C1 segment of cervical spinal cord (tissue), 14 donors: Measurements from ENCODE around the gene RNLS.
"Not testable (repeated sequence)": the region's sequence is repeated elsewhere in the genome, so short reads cannot be mapped to it uniquely, and the experiment has no call there.

Source experiments
- DNase-seq, 14 donors: peaks; one replicate each; lab custom pipeline; 2025; lab: John Stamatoyannopoulos, UW

RNLS gene

DNA sequence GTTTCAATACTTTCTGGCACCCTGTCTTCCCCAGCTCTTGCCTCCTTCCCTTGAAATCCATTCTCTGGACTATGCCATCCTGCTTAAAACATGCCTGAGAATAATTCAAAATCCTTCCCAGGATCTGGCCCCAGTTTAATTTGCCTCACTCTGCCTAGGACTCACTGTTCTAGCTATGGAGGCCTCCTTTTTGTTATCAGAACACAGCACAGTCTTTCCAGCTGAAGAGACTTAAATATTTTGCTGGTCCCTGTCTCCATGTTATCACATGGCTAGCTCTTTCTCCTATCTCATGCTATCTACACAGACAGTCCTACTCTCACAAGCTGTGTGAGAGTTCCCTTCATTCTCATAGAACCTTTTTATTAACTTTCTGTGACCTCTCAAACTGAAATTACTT lies 194.8 kb downstream of the RNLS start:
- DNase-seq = peak in 1 of 14 donors; percentile 59

GRCh38 chr10:88386821-88387773 lies 196.0 kb downstream of the RNLS start:
- DNase-seq = peak in 9 of 14 donors; percentile 1 to 98 (median 11)

DNA sequence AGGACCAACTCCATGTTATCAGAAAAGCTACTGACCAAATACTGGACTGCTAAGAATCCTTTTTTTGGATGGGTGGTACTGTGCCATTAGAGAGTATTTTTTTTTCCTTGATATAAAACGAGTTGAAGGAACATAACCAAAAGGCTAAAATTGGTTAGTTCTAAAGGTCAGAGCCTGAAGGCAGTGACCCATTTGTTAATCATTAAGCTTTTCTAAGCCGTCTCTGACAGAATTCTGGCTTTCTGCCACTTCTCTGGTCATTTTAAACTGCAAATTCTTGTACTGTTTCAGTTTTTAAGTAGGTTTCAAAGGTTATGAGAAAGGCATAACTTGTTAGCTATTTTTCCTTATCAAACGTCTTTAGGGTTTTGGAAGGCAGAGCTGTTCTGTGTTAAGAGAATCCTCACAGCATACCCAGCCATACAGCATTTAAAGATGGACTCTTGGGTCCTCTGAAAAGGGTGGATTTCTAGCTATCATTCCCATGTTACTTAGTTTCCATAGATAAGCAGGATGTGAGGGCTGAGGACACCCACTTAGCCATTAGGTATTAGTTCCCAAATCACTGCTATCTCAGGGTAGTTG lies 196.8 kb downstream of the RNLS start:
- DNase-seq = peak in 1 of 14 donors; percentile 65

- DNase-seq = peak in 2 of 14 donors; percentile 21 to 78
These were observed 197.4 kb downstream of the RNLS start for GRCh38 chr10:88385601-88386203.

DNA sequence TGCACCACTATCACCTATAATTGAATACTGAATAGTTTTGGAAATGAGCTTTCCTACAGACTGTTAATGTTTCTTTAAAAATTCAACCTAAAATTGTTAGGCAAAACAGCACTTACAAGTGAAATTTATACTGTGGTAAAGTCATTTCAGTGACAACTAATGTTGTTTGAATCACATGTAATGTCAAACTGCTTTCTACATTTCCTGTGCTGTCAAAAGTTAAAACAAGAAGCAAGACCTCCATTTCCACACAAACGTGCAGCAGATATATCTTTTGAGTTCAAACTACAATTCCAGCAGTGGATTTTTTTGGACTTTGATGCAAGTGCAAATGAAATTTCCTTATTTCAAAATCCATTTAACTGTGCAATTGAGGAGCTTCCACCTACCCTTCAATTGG lies 199.8 kb downstream of the RNLS start:
- no peak for DNase-seq

GRCh38 chr10:88382699-88383098 lies 200.4 kb downstream of the RNLS start:
- no peak for DNase-seq

- no peak for DNase-seq
These were observed 203.5 kb downstream of the RNLS start for GRCh38 chr10:88379575-88379974.

GRCh38 chr10:88377510-88377909 lies 205.6 kb downstream of the RNLS start:
- no peak for DNase-seq

GRCh38 chr10:88374392-88375175 lies 208.5 kb downstream of the RNLS start:
- DNase-seq = no peak

GRCh38 chr10:88372881-88373592 lies 210.1 kb downstream of the RNLS start:
- DNase-seq = no peak

DNA sequence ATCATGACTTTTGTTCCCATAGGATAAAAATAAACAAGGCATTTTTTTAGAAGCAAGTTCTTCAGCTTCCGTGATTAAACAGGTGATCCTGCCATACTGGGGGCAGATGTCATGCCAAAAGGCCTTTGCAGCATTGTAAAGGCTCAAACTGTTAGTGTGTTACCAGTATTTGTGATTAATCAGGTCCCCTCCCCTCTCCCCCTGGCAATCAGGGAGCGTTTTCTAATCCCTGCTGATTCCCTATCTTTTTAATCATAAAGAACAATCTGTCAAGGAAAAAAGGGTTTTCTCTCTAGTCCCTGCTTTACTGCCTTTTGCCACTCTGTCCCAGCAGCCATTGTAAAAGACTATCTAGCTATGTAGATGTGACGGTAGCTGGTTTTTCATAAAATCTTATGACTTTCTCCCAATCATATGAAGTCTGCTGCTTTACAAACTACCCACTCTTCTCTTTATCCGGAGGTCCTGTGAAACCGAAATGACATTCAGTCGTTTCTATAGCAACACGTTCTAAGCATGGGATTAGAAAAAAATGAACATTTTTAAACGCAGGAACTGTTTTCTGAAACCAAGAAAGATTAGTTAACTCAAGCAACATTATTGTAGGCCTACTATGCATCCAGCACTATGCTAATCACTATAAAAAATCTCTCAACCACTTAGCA lies 210.9 kb downstream of the RNLS start:
- peak in 1 of 14 donors; percentile 34 for DNase-seq

- no peak for DNase-seq
These were observed 212.4 kb downstream of the RNLS start for GRCh38 chr10:88370713-88371112.

- no peak for DNase-seq
These were observed 216.3 kb downstream of the RNLS start for GRCh38 chr10:88366772-88367171.

DNA sequence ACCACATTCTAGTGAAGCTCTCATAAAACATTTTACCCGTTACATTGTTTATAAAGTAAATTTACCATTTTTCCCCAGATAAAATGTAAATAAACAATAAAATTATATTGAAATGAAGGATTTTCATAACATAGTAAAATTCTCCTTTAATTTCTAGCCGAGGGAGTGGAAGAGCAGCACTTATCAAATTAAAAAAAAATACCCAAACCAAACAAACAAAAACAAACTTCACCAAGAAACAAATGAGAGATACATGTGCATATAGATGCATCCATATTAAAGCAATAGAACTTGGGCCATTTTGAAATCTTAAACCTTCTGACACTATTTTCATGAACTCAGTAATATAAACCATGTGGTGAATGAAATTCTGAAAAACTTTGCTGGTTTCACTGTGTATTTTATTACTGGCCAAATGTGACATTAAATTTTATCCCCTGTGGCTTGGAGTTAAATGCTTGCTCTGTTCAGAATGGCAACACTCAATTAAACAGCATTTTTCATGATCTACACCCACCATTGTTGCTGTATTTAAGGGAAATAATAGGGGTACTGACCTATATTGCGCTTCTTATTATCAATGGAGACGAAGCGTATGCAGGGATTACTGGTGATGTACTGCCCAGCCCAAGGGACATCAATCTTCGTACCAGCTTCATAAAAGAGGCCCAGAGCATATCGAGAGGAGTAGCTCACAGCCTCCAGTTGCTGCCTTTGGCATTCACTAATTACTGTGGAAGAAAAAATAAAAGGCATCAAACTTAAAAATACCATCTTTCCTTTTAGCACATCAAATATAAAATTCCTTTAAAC lies 220.9 kb downstream of the RNLS start:
- DNase-seq = no peak

- no peak for DNase-seq
These were observed 221.6 kb downstream of the RNLS start for GRCh38 chr10:88361494-88361893.

- not testable (repeated sequence) for DNase-seq
These were observed 227.4 kb downstream of the RNLS start for GRCh38 chr10:88355750-88356149.

- DNase-seq = peak in 2 of 14 donors; percentile 6 to 94
These were observed 235.4 kb downstream of the RNLS start for GRCh38 chr10:88347597-88348304.

DNA sequence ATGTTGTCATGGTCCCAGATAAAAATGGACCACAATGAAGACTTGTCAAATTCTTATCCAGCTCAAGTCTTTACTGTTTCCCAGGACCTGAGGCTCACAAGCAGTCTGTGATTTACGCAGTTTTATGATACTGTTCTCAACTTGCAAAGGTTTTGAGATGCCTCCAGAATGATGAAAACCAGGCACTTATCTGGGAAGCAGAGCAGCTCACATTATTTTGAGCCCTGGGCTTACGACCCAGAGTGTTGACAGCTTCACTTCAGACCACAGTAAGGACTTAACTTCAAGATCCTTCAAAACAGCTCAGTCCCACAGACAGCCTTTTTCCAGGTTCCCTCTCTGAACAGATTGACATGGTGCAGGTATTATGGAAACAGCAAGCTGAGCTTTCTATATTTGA lies 236.1 kb downstream of the RNLS start:
- DNase-seq = peak in 1 of 14 donors; percentile 29
